Stimulated activated CD8-positive, alpha-beta memory T cell treated with anti-CD3 and anti-CD28 coated beads, Interleukin-12 subunit alpha, Interleukin-12 subunit beta, amount 100 ng/mL, for 24 hours (primary cell): ENCODE data around the gene TMPRSS9.

ENCODE experiments used
- DNase-seq: peaks from one replicate; pipeline ENCODE4 v3.0.0-alpha.2; 2020; ENCODE audit errors: extremely low read depth

Gene TMPRSS9

GRCh38 chr19:2361246-2362045 is 1.4 kb downstream of the TMPRSS9 start:
- DNase-seq: no peak

- no peak for DNase-seq
Observed at GRCh38 chr19:2362046-2362969, 2.2 kb downstream of the TMPRSS9 start.

GRCh38 chr19:2362970-2363300 is 2.9 kb downstream of the TMPRSS9 start:
- DNase-seq: no peak

GRCh38 chr19:2363419-2363818 is 3.4 kb downstream of the TMPRSS9 start:
- no peak for DNase-seq

- DNase-seq: no peak
Observed at GRCh38 chr19:2365201-2365970, 5.3 kb downstream of the TMPRSS9 start.

- DNase-seq: no peak
Observed at GRCh38 chr19:2371656-2372055, 11.6 kb downstream of the TMPRSS9 start.

GRCh38 chr19:2372076-2372612 is 12.1 kb downstream of the TMPRSS9 start:
- no peak for DNase-seq

- DNase-seq: no peak
Observed at GRCh38 chr19:2374808-2375207, 14.7 kb downstream of the TMPRSS9 start.

GRCh38 chr19:2375353-2376121 is 15.5 kb downstream of the TMPRSS9 start:
- DNase-seq: no peak

GRCh38 chr19:2376784-2377519 is 16.9 kb downstream of the TMPRSS9 start:
- DNase-seq: no peak

GRCh38 chr19:2380567-2380966 is 20.5 kb downstream of the TMPRSS9 start:
- no peak for DNase-seq

- DNase-seq: no peak
Observed at GRCh38 chr19:2381148-2381820, 21.2 kb downstream of the TMPRSS9 start.

GRCh38 chr19:2382530-2383222 is 22.6 kb downstream of the TMPRSS9 start:
- DNase-seq: no peak

- no peak for DNase-seq
Observed at GRCh38 chr19:2385053-2385721, 25.1 kb downstream of the TMPRSS9 start.

- no peak for DNase-seq
Observed at GRCh38 chr19:2387367-2388288, 27.6 kb downstream of the TMPRSS9 start.

- DNase-seq: no peak
Observed at GRCh38 chr19:2389594-2389993, 29.5 kb downstream of the TMPRSS9 start.

- no peak for DNase-seq
Observed at GRCh38 chr19:2391118-2391725, 31.2 kb downstream of the TMPRSS9 start.
